Measurements from ENCODE around the gene KATNBL1. TPM values are rescaled to one million over a fixed set of nuclear protein-coding genes. Genes with fewer than 3 reads are reported as not detected.
"Not testable (repeated sequence)": the region's sequence is repeated elsewhere in the genome, so short reads cannot be mapped to it uniquely, and the experiment has no call there.

KATNBL1 gene
- total RNA-seq, 1 experiment from 2014 or later = 38.1 TPM

- H3K9me3 ChIP-seq = no peaks in the 10 kb centered on the region
- no peak overlapping the region for H3K4me3 ChIP-seq
- H3K27me3 ChIP-seq = no peaks in the 10 kb centered on the region
- no peak for DNase-seq
- H3K36me3 ChIP-seq = no peaks in the 10 kb centered on the region
Measured at GRCh38 chr15:34216527-34217270, 6.8 kb upstream of the KATNBL1 start.

GRCh38 chr15:34214135-34214534, 4.2 kb upstream of the KATNBL1 start:
- H3K9me3 ChIP-seq = no peaks in the 10 kb centered on the region
- no peak for DNase-seq
- H3K27me3 ChIP-seq = no peaks in the 10 kb centered on the region
- no peaks in the 10 kb centered on the region for H3K36me3 ChIP-seq
- H3K4me3 ChIP-seq = no peak overlapping the region

DNA sequence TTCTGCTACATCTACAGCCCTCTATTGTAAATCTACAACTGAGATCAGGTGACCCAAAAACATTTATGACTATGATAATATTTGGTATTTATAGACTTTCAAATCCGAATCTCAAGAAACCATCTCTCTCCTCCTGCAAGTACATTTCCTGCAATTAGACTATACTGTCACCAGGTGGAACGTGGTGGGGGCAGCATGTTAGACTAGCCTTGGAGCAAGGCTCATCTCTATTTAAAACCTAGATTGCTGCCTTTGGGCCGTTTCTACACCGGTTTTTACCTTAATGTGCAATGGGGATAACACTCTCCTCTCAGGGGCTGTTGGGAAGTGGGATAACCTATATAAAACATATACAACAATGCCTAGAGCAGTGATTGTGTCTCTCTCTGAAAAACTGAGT, 3.8 kb upstream of the KATNBL1 start:
- DNase-seq = no peak
- H3K27me3 ChIP-seq = no peaks in the 10 kb centered on the region
- no peak overlapping the region for H3K4me3 ChIP-seq
- H3K9me3 ChIP-seq = no peaks in the 10 kb centered on the region
- H3K36me3 ChIP-seq = no peaks in the 10 kb centered on the region

DNA sequence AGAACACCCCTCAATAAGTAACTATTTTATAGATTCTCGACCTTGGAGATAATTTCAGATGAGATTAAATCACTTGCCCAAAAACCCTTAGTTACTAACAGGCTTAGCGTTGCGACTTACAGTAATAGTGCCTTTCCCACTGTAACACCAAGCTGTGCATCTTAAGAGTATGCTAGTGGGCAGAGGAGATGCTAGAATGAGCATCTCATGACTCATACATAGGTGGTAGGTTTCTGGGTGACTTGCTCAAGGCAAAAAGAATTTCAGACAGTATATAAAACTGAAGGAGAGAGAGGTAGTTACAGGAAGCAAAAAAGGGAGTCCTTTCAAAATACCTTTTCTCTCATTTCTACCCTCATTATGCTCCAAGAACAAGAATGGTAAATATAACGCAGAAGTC, 3.9 kb downstream of the KATNBL1 start:
- Histone ChIP-seq H3K36me3 (peaks cover 21% of the 10 kb centered on the region), H3K4me3 (no peak overlapping the region), H3K27me3 (no peaks in the 10 kb centered on the region), H3K9me3 (no peaks in the 10 kb centered on the region)
- no peak for DNase-seq

DNA sequence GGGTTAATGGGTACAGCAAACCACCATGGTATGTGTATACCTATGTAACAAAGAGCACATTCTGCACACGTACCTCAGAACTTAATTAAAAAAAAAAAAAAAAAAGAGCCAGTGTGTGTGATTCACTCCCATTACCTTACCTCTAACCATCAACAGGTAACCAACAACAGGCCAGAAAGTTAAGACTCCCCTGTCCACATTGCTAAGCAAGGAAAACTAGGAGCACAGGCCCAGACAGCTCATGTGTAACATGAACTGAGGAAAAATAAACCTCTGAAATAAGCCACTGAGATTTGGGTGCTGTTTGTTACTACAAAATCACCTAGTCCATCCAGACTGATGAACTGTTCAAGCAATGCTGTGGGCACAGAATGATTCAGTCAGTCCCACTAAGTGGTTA, 6.0 kb downstream of the KATNBL1 start:
- H3K27me3 ChIP-seq = no peaks in the 10 kb centered on the region
- peaks cover 26% of the 10 kb centered on the region for H3K36me3 ChIP-seq
- no peak overlapping the region for H3K4me3 ChIP-seq
- H3K9me3 ChIP-seq = no peaks in the 10 kb centered on the region
- DNase-seq = no peak

DNA sequence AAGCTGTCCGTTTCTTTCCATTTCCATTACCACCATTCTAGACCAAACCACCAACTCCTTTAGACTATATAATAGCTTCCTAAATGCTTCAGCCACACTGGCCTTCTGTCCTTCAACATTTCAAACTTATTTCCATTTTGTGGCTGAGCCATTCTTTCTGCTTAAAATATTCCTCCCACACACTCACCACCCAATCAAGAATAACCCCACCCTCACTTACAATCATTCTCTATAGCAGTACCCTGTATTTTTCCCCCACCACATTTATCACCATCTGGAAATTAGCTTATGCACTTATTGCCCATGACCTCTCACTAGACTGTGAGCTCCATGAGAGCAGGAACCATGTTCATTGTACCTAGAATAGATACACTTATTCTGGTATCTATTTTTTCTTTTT, 6.6 kb downstream of the KATNBL1 start:
- H3K27me3 ChIP-seq = no peaks in the 10 kb centered on the region
- DNase-seq = no peak
- no peaks in the 10 kb centered on the region for H3K9me3 ChIP-seq
- H3K4me3 ChIP-seq = no peak overlapping the region
- peaks cover 26% of the 10 kb centered on the region for H3K36me3 ChIP-seq

- H3K36me3 ChIP-seq, H3K9me3 ChIP-seq, H3K27me3 ChIP-seq, H3K4me3 ChIP-seq, DNase-seq: not testable (repeated sequence)
Measured at GRCh38 chr15:34193272-34193671, 16.6 kb downstream of the KATNBL1 start.

DNA sequence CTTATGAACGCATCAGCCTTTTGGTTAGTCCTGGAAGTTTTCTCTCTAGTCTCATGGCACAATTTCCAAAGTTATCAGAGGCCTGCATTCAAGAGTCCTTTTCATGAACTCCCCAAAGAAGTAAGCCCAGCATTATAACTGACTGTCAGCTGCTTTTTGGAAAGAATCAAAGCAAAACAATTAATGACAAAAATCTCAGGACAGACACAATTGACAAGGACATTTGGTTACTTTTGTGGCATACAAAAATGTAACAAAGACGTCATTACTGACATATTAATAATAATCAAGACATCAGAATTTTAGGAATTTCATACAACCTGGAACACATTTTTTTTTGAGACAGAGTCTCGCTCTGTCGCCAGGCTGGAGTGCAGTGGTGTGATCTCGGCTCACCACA, 21.2 kb downstream of the KATNBL1 start:
- Histone ChIP-seq H3K9me3 (no peaks in the 10 kb centered on the region), H3K4me3 (no peak overlapping the region)
- no peak for DNase-seq

GRCh38 chr15:34185666-34186065, 24.2 kb downstream of the KATNBL1 start:
- no peak for DNase-seq
- H3K36me3 ChIP-seq = peaks cover 17% of the 10 kb centered on the region
- H3K4me3 ChIP-seq = no peak overlapping the region
- H3K27me3 ChIP-seq = no peaks in the 10 kb centered on the region
- no peaks in the 10 kb centered on the region for H3K9me3 ChIP-seq

More for the DNA sequence above, 21.2 kb downstream of the KATNBL1 start:
- Histone ChIP-seq H3K27me3 (no peaks in the 10 kb centered on the region), H3K36me3 (peaks cover 14% of the 10 kb centered on the region)

GRCh38 chr15:34182942-34183341, 27.0 kb downstream of the KATNBL1 start:
- no peak for DNase-seq
- no peaks in the 10 kb centered on the region for H3K27me3 ChIP-seq
- no peak overlapping the region for H3K4me3 ChIP-seq
- peaks cover 17% of the 10 kb centered on the region for H3K36me3 ChIP-seq
- H3K9me3 ChIP-seq = no peaks in the 10 kb centered on the region

DNA sequence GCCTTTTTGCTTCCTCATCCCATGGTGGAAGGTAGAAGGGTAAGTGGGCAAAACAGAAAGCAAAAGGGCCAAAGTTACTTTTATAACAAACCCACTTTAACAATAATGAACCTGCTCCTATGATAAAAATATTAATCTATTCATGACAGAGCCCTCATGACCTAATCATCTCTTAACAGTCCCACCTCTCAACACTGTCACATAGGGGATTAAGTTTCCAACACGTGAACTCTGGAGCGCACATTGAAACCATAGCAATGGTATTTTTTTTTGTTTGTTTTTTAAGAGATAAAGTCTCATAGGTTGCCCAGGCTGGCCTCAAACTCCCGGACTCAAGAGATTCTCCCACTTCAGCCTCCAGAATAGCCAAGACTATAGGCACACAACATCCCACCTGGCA, 30.7 kb downstream of the KATNBL1 start:
- Histone ChIP-seq H3K4me3 (no peak overlapping the region), H3K36me3 (peaks cover 14% of the 10 kb centered on the region), H3K9me3 (peaks cover 7% of the 10 kb centered on the region), H3K27me3 (no peaks in the 10 kb centered on the region)
- DNase-seq = no peak

GRCh38 chr15:34165987-34166573, 43.8 kb downstream of the KATNBL1 start:
- H3K4me3 ChIP-seq, DNase-seq, H3K27me3 ChIP-seq: not testable (repeated sequence)
- Histone ChIP-seq H3K9me3 (peaks cover 25% of the 10 kb centered on the region), H3K36me3 (peaks cover 29% of the 10 kb centered on the region)

DNA sequence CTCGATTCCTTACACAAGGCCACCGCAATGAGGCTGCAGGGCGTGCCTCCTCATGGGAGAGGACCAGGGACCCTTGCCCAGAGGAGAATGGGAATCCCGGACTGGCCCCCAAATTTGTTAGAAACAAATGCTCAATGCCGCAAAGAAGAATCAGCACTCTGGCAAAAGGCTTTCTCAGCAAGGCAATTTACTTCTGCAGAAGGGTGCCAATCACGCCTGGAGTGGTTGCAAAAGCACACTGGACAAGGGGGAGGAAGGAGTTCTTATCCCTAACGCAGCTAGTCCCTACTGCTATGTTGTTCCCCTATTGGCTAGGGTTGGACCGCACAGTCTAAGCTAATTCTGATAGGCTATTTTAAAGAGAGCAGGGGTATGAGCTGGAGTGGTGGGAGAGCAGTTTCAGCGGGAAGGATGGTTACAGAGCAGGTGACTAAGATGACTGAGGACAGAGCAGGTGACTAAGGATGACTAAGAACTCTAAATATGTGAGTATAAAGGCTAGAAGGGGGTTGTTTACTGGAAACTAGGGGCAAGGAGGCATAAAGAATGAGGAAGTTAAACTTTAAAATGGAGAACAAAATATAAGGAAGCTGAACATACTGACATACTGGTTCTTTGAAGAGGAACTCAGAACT, 48.5 kb downstream of the KATNBL1 start:
- Histone ChIP-seq H3K4me3 (no peak overlapping the region), H3K36me3 (peaks cover 60% of the 10 kb centered on the region), H3K9me3 (peaks cover 27% of the 10 kb centered on the region), H3K27me3 (no peaks in the 10 kb centered on the region)
- no peak for DNase-seq

DNA sequence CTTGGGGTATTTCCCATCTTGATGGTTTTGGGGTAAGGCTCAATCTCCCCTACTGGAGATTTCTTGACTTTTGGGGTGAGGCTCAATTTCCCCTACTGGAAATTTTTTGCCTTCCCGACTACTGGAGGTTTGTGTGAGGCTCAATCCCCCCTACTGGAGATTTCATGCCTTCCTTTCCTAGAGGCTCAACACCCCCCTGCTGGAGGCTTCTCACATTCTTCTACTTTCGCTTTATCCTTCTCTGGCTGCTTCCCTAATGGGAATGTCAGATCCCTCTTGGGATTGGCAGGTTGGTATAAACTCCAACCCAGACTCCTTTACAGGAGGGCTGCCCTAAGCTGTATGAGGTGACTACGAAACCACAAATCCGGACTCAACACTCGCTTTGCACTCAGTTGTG, 49.2 kb downstream of the KATNBL1 start:
- Histone ChIP-seq H3K27me3 (no peaks in the 10 kb centered on the region), H3K9me3 (peaks cover 30% of the 10 kb centered on the region), H3K4me3 (no peak overlapping the region), H3K36me3 (peaks cover 67% of the 10 kb centered on the region)
- no peak for DNase-seq

DNA sequence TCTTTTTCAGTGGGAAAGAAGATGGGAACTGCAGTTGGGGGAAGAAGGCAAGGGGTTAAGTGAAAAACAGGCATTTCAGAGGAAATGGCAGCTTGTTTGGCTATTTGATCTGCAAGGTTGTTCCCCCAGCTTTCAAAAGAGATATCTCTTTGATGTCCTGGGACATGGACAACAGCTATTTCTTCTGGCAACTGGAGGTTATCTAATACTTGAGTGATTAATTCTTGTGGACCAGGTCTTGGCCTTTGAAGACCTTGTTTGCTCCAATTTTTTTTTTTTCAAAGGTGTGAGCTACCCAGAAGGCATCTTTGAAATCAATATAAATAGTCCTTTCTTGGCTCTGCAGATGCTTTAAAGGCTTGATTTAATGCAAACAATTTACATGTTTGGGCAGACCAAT, 51.5 kb downstream of the KATNBL1 start:
- H3K36me3 ChIP-seq = peaks cover 82% of the 10 kb centered on the region
- peaks cover 38% of the 10 kb centered on the region for H3K9me3 ChIP-seq
- H3K27me3 ChIP-seq = no peaks in the 10 kb centered on the region
- H3K4me3 ChIP-seq = no peak overlapping the region
- DNase-seq = no peak

- no peaks in the 10 kb centered on the region for H3K27me3 ChIP-seq
- peaks cover 21% of the 10 kb centered on the region for H3K9me3 ChIP-seq
- H3K36me3 ChIP-seq = peaks cover 76% of the 10 kb centered on the region
- DNase-seq = no peak
- no peak overlapping the region for H3K4me3 ChIP-seq
Measured at GRCh38 chr15:34155859-34156258, 54.0 kb downstream of the KATNBL1 start.

DNA sequence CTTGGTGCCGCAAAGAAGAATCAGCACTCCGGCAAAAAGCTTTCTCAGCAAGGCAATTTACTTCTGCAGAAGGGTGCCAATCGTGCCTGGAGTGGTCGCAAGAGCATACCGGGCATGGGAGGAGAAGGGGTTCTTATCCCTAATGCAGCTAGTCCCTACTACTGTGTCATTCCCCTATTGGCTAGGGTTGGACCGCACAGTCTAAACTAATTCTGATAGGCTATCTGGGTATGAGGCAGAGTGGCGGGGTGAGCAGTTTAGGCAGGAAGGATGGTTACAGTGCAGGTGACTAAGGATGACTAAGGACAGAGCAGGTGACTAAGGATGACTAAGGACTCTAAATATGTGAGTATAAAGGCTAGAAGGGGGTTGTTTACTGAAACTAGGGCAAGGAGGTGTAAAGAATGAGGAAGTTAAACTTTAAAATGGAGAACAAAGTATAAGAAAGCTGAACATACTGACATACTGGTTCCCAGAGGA, 55.1 kb downstream of the KATNBL1 start:
- Histone ChIP-seq H3K27me3 (no peaks in the 10 kb centered on the region), H3K9me3 (peaks cover 18% of the 10 kb centered on the region; the same call in 1 of the 2 replicates), H3K36me3 (peaks cover 72% of the 10 kb centered on the region), H3K4me3 (no peak overlapping the region)
- peak; percentile 10 for DNase-seq
